ENCODE results near the gene SEMA6D.

The SEMA6D gene

DNA sequence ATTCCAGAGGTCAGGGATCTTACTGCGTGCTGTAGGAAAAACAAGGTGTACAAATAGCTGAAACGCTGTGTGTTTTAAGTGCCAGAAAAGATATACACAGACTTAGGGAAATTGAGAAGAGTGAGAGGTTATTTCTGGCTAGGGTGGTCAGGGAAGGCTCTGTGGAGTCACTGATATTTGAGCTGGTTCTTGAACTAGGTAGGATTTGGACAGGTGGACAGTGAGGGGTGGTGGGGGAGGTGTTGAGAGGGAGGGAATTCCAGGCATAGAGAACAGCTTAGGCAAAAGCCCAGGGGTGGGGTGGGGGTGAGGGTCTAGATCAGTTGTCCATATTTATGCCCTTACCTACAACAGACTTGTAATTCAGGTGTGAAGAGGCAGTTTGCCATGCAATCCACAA, 7.0 kb downstream of the SEMA6D start:
- Histone ChIP-seq H4K91ac (ENCODE audit: low read length) (no peak overlapping the region), H3K4ac (ENCODE audit: low read depth in 1 of 2, low read length in 2 of 2) (no peak overlapping the region), H3K27ac (ENCODE audit: low read length, poor library complexity, severe bottlenecking) (no peak overlapping the region), H3K9ac (ENCODE audit: low read length) (no peak overlapping the region), H3K79me1 (replicated peaks; ENCODE audit: low read length, poor library complexity, severe bottlenecking) (peaks cover 2% of the 10 kb centered on the region), H3K18ac (ENCODE audit: low read depth in 1 of 2, low read length in 2 of 2) (no peak overlapping the region), H2AK5ac (ENCODE audit: low read length, severe bottlenecking) (no peak overlapping the region), H3K9me3 (ENCODE audit: control insufficient read depth, low read length) (no peaks in the 10 kb centered on the region), H3K36me3 (ENCODE audit: control insufficient read depth in 1 of 2, insufficient read depth in 2 of 2, low read depth in 1 of 2, low read length in 2 of 2) (no peaks in the 10 kb centered on the region), H3K23ac (ENCODE audit: low read length in 2 of 2) (no peak overlapping the region), H2BK12ac (ENCODE audit: low read length in 2 of 2) (no peak overlapping the region), H3K4me3 (ENCODE audit: insufficient read depth in 1 of 2, low read depth in 1 of 2, low read length in 2 of 2) (no peak overlapping the region), H2BK15ac (ENCODE audit: low read depth, poor library complexity, severe bottlenecking) (no peak overlapping the region), H4K8ac (ENCODE audit: low read length) (no peak overlapping the region), H2AFZ (ENCODE audit: low read depth, low read length) (no peak overlapping the region), H2BK5ac (ENCODE audit: low read depth, low read length, poor library complexity, severe bottlenecking) (no peak overlapping the region), H3K4me2 (ENCODE audit: low read length, poor library complexity, severe bottlenecking) (no peak overlapping the region), H3K14ac (ENCODE audit: low read length in 2 of 2) (no peak overlapping the region), H3K27me3 (ENCODE audit: control insufficient read depth in 1 of 2, insufficient read depth in 1 of 2, low read length in 2 of 2) (peaks cover 0 to 8% of the 10 kb centered on the region in 2 experiments), H3K4me1 (ENCODE audit: control insufficient read depth, insufficient read depth, low read depth, low read length) (no peaks in the 10 kb centered on the region), H2BK120ac (ENCODE audit: low read depth, low read length) (no peak overlapping the region)
- DNase-seq = no peak
- 100% methylated on average over 2 of the region's 2 CpGs for WGBS

DNA sequence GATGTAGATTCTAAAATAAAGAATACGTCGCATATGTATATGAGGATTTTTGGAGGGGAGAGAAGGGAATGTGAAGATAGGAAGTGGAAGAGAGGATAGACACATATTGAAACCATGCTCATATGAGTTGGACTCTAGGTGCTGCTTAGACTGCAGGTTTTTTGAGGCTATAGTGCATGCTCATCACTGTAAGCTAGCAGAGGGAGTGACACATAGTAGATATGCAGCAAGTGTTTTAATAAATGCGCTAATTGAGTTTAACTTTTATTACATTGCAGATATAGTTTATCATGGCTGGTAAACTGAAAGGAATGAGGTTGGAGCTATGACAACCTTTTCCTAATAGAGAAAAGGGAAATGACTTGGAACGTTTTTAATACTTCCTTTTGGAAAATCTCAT, 7.7 kb downstream of the SEMA6D start:
- Histone ChIP-seq H3K4me1 (ENCODE audit: control insufficient read depth, insufficient read depth, low read depth, low read length) (no peaks in the 10 kb centered on the region), H3K18ac (ENCODE audit: low read depth in 1 of 2, low read length in 2 of 2) (no peak overlapping the region), H3K23ac (ENCODE audit: low read length in 2 of 2) (no peak overlapping the region), H3K4me3 (ENCODE audit: insufficient read depth in 1 of 2, low read depth in 1 of 2, low read length in 2 of 2) (no peak overlapping the region), H3K4ac (ENCODE audit: low read depth in 1 of 2, low read length in 2 of 2) (no peak overlapping the region), H3K27me3 (ENCODE audit: control insufficient read depth in 1 of 2, insufficient read depth in 1 of 2, low read length in 2 of 2) (peaks cover 0 to 2% of the 10 kb centered on the region in 2 experiments), H2AK5ac (ENCODE audit: low read length, severe bottlenecking) (no peak overlapping the region), H2BK120ac (ENCODE audit: low read depth, low read length) (no peak overlapping the region), H3K9me3 (ENCODE audit: control insufficient read depth, low read length) (no peaks in the 10 kb centered on the region), H3K4me2 (ENCODE audit: low read length, poor library complexity, severe bottlenecking) (no peak overlapping the region), H3K9ac (ENCODE audit: low read length) (no peak overlapping the region), H2AFZ (ENCODE audit: low read depth, low read length) (no peak overlapping the region), H3K27ac (ENCODE audit: low read length, poor library complexity, severe bottlenecking) (no peak overlapping the region), H3K14ac (ENCODE audit: low read length in 2 of 2) (no peak overlapping the region), H2BK12ac (ENCODE audit: low read length in 2 of 2) (no peak overlapping the region), H2BK15ac (ENCODE audit: low read depth, poor library complexity, severe bottlenecking) (no peak overlapping the region), H3K79me1 (replicated peaks; ENCODE audit: low read length, poor library complexity, severe bottlenecking) (peaks cover 2% of the 10 kb centered on the region), H3K36me3 (ENCODE audit: control insufficient read depth in 1 of 2, insufficient read depth in 2 of 2, low read depth in 1 of 2, low read length in 2 of 2) (no peaks in the 10 kb centered on the region), H2BK5ac (ENCODE audit: low read depth, low read length, poor library complexity, severe bottlenecking) (no peak overlapping the region), H4K8ac (ENCODE audit: low read length) (no peak overlapping the region), H4K91ac (ENCODE audit: low read length) (no peak overlapping the region)
- 98% methylated on average over 4 of the region's 4 CpGs for WGBS
- DNase-seq = no peak

DNA sequence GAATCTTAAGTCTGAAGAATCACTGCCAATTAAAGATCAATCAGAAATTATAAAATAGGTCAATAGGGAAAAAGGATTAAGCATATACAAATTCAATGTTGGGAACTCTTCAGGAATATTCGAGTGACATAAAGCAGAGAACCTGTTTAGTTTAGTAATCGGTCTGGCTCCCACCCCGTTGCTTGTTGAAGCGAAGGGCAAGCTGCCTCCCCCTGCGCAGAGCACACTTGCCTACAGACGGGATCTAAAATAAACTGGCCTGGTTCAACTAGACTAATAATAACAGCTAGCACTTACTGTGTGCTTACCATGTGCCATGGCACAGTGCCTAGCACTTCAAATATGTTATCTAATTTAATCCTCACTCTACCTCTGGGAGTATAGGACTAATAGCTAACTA, 8.6 kb downstream of the SEMA6D start:
- WGBS = 74% methylated on average over 6 of the region's 6 CpGs
- Histone ChIP-seq H3K79me1 (replicated peaks; ENCODE audit: low read length, poor library complexity, severe bottlenecking) (peaks cover 2% of the 10 kb centered on the region), H2AK5ac (ENCODE audit: low read length, severe bottlenecking) (no peak overlapping the region), H2BK12ac (ENCODE audit: low read length in 2 of 2) (no peak overlapping the region), H3K9ac (ENCODE audit: low read length) (no peak overlapping the region), H3K27me3 (ENCODE audit: control insufficient read depth in 1 of 2, insufficient read depth in 1 of 2, low read length in 2 of 2) (no peaks in the 10 kb centered on the region), H3K36me3 (ENCODE audit: control insufficient read depth in 1 of 2, insufficient read depth in 2 of 2, low read depth in 1 of 2, low read length in 2 of 2) (no peaks in the 10 kb centered on the region), H3K9me3 (ENCODE audit: control insufficient read depth, low read length) (no peaks in the 10 kb centered on the region), H3K23ac (ENCODE audit: low read length in 2 of 2) (no peak overlapping the region), H3K18ac (ENCODE audit: low read depth in 1 of 2, low read length in 2 of 2) (no peak overlapping the region), H3K4me1 (ENCODE audit: control insufficient read depth, insufficient read depth, low read depth, low read length) (no peaks in the 10 kb centered on the region), H2BK120ac (ENCODE audit: low read depth, low read length) (no peak overlapping the region), H3K4me3 (ENCODE audit: insufficient read depth in 1 of 2, low read depth in 1 of 2, low read length in 2 of 2) (no peak overlapping the region), H3K14ac (ENCODE audit: low read length in 2 of 2) (no peak overlapping the region), H2AFZ (ENCODE audit: low read depth, low read length) (no peak overlapping the region), H2BK5ac (ENCODE audit: low read depth, low read length, poor library complexity, severe bottlenecking) (no peak overlapping the region), H4K8ac (ENCODE audit: low read length) (no peak overlapping the region), H2BK15ac (ENCODE audit: low read depth, poor library complexity, severe bottlenecking) (no peak overlapping the region), H3K4ac (ENCODE audit: low read depth in 1 of 2, low read length in 2 of 2) (no peak overlapping the region), H3K27ac (ENCODE audit: low read length, poor library complexity, severe bottlenecking) (no peak overlapping the region), H4K91ac (ENCODE audit: low read length) (no peak overlapping the region), H3K4me2 (ENCODE audit: low read length, poor library complexity, severe bottlenecking) (no peak overlapping the region)
- DNase-seq = no peak

- Histone ChIP-seq H3K27ac (ENCODE audit: low read length, poor library complexity, severe bottlenecking) (no peak overlapping the region), H2AFZ (ENCODE audit: low read depth, low read length) (no peak overlapping the region), H3K36me3 (ENCODE audit: control insufficient read depth in 1 of 2, insufficient read depth in 2 of 2, low read depth in 1 of 2, low read length in 2 of 2) (no peaks in the 10 kb centered on the region), H3K4me1 (ENCODE audit: control insufficient read depth, insufficient read depth, low read depth, low read length) (no peaks in the 10 kb centered on the region), H2BK12ac (ENCODE audit: low read length in 2 of 2) (no peak overlapping the region), H3K9ac (ENCODE audit: low read length) (no peak overlapping the region), H3K4me3 (ENCODE audit: insufficient read depth in 1 of 2, low read depth in 1 of 2, low read length in 2 of 2) (no peak overlapping the region), H3K4me2 (ENCODE audit: low read length, poor library complexity, severe bottlenecking) (no peak overlapping the region), H3K4ac (ENCODE audit: low read depth in 1 of 2, low read length in 2 of 2) (no peak overlapping the region), H4K91ac (ENCODE audit: low read length) (no peak overlapping the region), H3K14ac (ENCODE audit: low read length in 2 of 2) (no peak overlapping the region), H2BK120ac (ENCODE audit: low read depth, low read length) (no peak overlapping the region), H3K9me3 (ENCODE audit: control insufficient read depth, low read length) (no peaks in the 10 kb centered on the region), H4K8ac (ENCODE audit: low read length) (no peak overlapping the region), H2BK15ac (ENCODE audit: low read depth, poor library complexity, severe bottlenecking) (no peak overlapping the region), H3K79me1 (replicated peaks; ENCODE audit: low read length, poor library complexity, severe bottlenecking) (peaks cover 2% of the 10 kb centered on the region), H3K27me3 (ENCODE audit: control insufficient read depth in 1 of 2, insufficient read depth in 1 of 2, low read length in 2 of 2) (no peaks in the 10 kb centered on the region), H2BK5ac (ENCODE audit: low read depth, low read length, poor library complexity, severe bottlenecking) (no peak overlapping the region), H2AK5ac (ENCODE audit: low read length, severe bottlenecking) (no peak overlapping the region), H3K23ac (ENCODE audit: low read length in 2 of 2) (no peak overlapping the region), H3K18ac (ENCODE audit: low read depth in 1 of 2, low read length in 2 of 2) (no peak overlapping the region)
- no CpG with 5 or more reads among the region's 1 CpG for WGBS
- DNase-seq = no peak
Measured at GRCh38 chr15:47726399-47726823, 9.1 kb downstream of the SEMA6D start.

Measured in mesenchymal stem cell (in vitro differentiated cells and primary cell).